Cerebellar nuclear complex (tissue), 1 donor: ENCODE results near the gene OR52I2.

Experiments
- DNase-seq, 2 experiments: peaks; one replicate each; lab custom pipeline; 2025; lab: John Stamatoyannopoulos, UW

OR52I2 gene

DNA sequence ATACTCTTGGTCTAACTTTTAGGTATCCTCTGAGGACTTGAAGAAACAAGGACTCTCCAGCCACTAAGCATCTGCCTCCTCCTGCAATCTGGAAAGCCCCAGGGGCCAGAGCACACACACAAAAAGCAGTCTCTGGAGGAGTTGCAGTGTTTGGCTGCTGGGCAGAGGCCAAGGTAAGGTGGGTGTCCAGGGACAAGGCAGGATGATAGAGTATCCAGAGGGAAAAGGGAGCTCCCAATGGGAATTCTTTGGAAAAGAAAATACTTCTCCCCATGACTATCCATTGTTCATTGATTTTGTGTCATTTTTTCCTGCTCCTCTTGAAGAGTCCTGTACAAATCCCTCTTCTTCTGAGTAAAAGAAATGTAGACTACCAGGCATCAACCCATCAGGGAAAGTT, at the start of gene OR52I2:
OR52I2 (plus strand) TSS at position 301 of the 400 bp plus-strand sequence.
- DNase-seq: no peak

DNA sequence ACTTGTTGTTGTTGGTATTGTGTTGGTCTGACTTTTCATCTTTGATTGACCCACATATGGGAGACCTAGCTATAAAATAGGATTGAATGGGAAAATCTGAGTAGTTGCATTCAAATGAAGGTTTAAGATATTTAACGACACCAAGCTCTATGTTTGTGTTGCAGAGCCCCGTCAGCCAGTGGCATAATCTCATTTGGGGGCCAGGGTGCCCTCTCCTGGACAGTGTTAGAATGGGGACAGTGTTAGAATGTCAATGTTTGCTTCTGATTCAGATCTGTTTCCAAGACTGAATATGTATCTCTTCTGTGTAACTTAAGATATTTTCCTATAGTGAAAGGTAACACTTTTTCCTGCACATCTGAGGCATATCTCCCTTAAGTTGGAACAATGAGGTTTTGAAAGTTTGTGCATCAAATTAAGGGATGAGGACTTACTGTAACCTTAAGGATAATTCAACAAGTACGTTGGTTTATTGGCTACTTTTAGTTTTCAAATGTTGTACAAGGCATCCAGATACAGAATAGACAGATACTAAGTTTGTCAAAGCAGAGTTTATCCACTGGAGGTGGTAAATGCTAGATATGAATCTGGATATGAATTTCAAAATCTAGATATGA, 41.8 kb upstream of the OR52I2 start:
- DNase-seq: no peak

DNA sequence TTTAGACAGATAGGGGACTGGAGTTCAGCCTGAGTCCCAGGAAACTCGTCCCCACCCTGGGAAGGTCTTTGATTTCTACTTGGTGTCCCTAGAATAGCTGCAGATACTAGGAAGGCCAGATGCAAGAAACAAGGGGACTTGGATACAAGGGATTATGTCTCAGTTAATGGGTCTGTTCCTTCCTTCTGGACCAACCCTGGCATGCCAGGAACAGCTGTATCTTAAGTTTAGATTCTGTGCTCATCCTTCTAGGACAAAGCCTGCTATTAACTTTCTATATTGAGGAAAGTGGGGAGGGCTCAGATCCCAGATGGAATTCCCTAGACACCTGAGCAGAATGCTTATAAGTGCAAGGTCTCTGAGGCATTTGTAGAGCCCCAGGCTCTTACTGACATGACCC, 40.5 kb upstream of the OR52I2 start:
- DNase-seq: no peak

DNA sequence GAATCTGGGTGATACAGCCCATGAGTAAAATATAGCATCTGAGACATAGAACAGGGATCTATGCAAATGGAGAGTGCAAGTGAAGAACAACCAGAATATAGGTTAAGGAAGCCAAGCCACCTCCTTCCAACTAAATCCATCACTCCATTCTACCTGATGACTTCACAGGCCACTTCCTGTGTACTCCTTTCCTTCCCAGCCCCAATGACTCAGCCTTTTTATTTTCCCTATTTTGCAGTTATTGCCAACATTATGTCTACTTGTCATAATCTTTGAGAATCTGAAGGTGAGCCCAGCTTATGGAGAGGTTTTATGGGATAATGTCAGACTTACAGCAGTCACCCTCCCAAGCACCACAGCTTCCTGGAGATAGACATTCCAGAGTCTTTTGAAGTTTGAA, 38.0 kb upstream of the OR52I2 start:
- no peak for DNase-seq

DNA sequence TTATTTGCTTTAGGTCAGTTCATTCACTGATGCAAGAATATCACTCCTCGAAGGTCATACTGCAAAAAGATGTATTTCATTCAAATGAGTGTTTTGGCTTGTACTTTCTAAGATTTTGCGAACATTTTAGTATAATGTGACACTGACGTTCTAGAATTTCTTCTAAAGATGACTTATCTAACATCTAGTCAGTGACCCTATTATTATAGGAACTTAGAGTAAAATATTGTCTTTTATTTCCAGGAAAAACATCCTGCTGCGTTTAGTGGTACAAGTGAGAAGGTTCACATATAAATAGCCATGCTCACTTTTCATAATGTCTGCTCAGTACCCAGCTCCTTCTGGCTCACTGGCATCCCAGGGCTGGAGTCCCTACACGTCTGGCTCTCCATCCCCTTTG, 36.7 kb upstream of the OR52I2 start, which contains the start of gene OR52M1:
OR52M1 (plus strand) TSS at position 301 of the 400 bp plus-strand sequence; CDS start at position 301, 0 bp downstream.
- DNase-seq: no peak

DNA sequence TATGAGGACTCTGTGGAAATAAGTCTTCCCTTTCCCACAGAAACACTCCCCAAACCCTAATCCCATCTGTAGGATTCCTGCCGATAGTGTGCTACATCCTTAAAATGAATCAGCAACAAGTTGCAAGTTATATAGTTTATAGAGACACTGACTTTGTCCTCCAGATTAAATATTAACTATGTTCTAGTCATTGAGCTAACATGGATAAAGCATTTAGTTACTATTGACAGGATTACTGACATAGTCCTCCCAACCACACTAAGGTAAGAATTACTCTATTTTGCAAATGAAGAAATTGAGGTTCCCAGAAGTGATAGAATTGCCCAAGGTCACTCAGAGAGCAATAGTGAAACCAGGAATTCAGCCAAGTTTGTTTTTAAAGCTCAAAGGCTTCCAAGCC, 34.7 kb upstream of the OR52I2 start:
- DNase-seq: no peak

DNA sequence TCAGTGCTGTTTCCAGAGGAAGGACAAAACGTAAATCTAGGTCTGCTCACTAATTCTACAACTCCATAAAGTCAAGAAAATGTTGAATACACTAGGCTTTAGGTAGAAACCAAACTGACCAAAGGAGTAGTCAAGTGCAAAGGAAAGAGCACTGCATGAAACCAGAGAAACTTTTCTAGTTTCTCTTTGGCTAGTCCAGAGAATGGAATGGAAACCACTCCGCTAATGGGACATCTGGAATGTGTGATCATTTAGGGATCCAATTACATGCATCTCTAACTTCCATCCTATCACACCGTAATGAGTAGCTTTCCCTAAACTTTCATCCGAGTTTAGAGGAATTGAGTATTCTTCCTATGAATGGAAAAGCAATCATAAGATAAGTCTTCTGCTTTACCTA, 34.1 kb upstream of the OR52I2 start:
- DNase-seq: no peak

DNA sequence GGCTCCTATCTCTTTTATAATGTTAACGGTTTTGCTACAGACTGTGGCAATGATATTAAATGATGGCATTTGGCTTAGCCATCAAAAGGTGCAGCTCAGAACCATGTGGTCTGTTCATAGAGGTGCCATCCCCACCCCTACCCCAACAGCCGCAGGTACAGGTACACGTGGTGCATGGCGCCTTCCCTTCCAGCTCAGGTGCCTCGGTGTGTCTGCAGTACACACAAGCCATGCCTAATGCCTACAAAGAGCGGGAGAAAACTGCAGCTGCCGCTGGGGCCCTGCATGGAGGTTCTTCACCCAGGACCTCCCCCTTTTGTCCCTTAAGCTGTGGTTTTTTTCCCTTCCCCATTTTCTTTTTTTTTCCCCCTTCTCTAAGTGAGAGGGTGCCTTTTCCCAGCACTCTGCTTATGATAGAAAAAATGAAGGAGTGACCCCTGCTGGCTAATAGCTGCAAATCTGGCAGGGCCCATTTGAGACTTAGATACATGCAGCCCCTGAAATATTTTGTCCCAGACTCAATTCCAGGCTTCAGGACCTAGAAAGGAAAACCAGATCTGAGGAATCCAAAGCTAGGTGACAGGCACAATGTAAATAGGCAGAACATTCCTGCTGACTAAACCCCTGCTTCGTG, 30.1 kb upstream of the OR52I2 start:
- DNase-seq: no peak

DNA sequence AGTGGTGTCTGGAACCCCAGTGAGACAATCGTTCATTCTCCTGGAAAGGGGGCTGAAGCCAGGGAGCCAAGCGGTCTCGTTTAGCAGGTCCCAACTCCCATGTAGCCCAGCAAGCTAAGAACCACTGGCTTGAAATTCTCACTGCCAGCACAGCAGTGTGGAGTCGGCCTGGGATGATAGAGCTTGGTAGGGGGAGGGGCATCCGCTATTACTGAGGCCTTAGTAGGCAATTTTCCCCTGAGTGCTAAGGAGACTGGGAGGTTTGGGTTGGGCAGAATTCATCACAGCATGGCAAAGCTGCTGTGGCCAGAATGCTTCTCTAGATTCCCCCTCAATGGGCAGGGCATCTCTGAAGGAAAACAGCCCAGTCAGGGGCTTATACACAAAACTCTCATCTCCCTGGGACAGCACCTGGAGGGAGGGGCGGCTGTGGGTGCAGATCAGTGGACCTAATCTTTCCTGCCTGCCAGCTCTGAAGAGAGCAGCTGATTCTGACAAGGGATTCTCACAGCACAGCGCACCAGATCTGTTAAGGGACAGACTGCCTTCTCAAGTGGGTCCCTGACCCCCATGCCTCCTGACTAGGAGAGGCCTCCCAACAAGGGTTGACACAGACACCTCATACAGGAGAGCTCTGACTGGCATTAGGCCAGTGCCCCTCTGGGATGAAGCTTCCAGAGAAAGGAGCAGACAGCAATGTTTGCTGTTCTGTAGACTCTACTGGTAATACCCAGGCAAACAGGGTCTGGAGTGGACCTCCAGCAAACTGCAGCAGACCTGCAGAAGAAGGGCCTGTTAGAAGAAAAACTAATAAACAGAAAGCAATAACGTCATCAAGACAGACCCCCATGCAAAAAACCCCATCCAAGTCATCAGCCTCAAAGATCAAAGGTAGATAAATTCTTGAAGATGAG, 21.8 kb upstream of the OR52I2 start:
- no peak for DNase-seq

DNA sequence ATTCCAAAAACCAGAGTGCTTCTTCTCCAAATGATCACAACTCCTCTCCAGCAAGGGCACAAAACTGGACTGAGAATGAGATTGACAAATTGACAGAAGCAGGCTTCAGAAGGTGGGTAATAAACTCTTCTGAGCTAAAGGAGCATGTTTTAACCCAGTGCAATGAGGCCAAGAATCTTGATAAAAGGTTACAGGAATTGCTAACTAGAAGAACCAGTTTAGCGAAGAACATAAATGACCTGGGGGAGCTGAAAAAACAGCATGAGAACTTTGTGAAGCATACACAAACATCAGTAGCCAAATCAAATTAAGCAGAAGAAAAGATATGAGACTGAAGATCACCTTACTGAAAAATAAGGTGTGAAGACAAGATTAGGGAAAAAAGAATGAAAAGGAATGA, 21.1 kb upstream of the OR52I2 start:
- no peak for DNase-seq

DNA sequence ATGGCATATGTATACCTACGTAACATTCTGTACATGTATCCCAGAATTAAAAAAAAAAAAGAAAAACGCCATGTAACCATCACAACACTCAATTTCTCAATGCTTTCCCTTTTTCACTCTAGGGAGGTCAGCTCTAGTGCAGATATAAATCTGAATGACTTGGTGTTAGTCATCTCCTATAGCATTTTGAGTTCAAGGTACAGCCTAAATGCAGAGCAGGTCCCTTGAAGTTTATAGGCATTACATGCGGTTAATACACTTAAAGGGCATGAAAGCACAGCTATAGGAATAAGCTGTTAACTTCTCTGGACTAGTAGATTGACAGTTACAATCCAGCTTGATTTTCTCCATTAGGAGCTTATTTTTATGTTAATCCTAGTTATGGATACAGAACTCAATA, 16.2 kb upstream of the OR52I2 start:
- no peak for DNase-seq

DNA sequence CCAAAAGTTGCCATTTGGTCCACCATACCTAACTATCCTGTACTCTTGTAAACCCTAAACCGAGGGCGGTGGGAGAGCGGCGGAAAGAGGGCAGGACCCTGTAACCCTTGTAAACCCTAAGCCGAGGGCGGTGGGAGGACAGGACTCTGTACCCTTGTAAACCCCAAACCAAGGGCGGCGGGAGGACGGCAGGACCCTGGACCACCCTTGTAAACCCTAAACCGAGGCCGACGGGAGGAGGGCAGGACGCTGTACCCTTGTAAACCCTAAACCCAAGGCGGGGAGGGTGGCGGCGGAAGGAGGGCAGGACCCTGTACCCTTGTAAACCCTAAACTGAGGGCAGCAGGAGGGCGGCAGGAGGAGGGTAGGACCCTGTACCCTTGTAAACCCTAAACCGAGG, 12.5 kb upstream of the OR52I2 start:
- no peak for DNase-seq

DNA sequence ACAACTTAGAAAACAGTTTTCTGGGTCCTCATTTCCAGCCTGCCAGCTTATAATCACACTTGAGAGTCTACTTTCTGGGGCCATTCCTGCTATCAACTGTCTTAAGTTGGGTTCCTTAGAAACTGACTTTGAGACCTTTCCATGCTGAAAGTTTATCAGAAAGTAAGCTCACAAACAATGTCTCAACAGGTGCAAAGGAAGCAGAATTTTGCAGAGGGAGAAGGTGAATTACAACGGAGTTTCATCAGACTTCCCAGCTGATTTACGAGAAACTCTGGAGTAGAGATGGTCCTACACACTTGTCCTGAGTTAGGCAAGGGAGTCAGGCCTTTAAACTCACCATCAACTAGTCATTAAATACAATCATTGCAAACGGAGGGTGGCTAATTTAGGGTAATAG, 4.7 kb upstream of the OR52I2 start:
- DNase-seq: no peak

DNA sequence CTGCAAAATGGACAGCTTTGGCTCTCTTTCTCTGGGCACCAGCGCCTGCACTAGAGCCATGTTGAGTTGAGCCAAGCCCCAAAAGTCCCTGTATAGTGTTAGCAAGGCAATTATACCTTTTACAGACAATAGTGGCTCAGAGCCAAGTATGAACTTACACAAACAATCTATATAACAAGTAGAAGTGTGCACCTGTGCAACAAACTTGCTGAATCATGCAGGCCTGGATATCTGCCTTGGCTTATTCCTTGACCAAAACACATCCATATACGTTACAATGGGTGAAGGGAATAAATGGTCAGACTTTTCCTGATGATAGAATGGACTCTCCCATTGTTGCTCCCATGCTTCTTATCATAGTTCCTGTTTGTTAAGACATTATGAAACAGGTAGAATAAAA, 3.8 kb upstream of the OR52I2 start:
- no peak for DNase-seq

DNA sequence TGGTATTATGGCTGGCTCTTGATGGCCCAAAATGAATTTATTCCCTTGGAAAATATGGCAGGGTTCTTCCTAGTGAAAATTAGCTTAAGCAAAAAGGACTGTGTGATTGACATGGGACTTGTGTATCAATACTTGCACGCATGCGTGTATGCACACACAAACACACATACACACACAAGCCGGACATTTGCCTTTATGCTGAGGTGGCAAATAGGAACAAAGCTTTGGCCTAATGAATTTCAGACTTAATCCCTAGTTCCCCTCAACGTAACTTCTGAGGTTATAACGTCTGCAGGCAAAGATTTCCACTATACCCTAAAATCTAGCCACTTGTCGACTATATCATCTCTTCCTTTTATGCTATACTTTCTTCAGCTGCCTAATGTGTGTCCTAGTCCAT, 2.9 kb upstream of the OR52I2 start:
- no peak for DNase-seq

DNA sequence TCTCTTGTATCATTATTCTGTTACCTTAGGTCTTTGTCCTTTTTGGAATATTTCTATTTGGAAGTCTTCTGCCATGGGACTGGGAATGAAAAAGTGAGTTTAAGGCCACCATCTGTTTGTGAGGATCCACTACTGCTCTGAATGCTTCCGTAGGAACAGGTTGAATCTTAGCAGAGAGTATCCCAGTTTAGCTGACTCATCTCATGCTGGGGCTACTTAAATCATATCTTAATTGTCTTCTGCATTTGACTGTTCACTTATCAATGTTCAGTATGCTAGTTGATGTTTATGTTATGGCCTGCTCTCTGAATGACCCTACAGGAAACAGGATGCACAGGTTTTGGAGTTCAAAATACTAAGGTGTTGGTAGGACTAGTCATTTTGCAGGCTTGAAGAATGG, 1.4 kb upstream of the OR52I2 start:
- DNase-seq: no peak

DNA sequence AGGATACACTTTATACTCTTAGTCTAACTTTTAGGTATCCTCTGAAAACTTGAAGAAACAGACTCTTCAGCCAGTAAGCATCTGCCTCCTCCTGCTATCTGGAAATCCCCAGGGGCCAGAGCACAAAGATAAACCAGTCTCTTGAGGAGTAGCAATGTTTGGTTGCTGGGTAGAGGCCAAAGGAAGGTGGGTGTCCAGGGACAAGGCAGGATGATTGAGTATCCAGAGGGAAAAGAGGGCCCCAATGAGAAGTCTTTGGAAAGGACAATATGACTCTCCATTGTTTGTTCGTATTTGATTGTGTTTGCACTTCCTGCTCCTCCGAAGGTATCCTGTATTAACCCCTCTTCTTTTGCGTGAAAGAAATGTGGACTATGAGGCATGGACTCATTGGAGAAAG, 7.5 kb downstream of the OR52I2 start:
- no peak for DNase-seq

DNA sequence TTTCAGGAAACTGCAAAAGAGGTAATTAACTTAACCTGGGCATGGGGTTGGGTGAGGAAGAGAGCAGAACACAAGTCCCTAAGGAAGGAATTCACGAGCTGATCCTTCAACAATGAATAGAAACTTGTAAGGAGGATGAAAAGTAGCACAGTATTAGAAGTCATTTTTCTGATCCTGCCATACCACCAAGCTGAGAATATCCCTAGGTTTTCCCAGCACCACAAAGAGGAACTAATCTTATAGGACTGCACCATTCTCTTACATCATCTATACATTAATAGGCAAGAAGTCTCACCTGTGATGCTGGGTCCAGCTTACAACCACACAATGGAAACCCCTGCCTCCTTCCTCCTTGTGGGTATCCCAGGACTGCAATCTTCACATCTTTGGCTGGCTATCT, 12.2 kb downstream of the OR52I2 start, which contains the start of gene OR52I1:
OR52I1 (plus strand) TSS at position 301 of the 400 bp plus-strand sequence; CDS start at position 301, 0 bp downstream.
- DNase-seq: no peak

DNA sequence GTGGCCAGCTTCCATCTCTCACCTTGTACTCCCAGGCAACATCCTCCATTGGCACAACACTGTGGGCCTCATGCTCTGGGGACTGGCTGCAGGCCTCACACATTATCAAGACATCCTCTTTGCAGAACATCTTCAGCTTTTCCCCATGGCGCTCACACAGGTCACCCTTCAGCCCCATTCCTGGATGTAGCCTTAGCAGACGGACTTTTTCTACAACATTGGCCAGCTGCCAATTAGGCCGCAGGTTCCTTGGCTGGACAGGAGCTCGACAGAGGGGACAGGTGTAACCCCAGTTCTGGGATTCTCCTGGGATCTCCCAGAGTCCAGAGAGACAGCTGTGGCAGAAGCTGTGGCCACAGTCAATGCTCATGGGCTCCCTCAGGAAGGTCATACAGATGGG, 23.5 kb downstream of the OR52I2 start:
- DNase-seq: no peak

DNA sequence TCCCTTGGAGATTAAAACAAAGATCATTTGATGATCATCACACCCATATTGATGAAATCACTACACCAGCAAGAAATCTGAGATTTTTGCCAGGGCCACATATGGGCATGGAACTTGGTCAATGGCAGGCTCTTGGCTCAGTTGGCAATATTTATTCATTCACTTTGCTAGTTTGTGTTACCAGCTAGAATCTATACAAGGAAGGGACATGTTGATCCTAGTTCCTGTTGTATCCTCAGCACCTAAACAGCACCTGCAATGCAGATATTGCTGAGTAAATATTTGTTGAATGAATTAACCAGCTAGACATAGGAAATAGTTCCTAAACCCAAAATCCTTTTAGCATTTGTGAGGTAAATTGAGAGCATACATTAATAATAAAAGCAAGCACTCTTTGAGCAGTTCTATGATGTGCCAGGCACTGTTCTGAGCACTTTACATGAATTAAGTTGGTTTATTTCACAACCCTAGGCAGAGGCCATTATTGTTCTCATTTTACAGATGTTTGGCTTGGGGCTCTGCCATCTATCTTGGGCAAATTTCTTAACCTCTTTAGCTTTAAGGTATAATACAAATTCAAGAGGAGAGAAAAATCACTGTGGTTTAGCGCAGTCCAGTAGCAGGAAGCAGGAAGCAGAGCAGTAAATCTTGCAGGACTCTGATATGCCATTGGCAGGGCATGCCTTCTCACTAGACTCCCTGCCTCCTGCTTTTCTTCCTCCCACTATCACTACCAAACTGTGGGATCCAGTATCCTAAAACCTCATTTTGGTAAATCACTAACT, 24.9 kb downstream of the OR52I2 start:
- DNase-seq: no peak

DNA sequence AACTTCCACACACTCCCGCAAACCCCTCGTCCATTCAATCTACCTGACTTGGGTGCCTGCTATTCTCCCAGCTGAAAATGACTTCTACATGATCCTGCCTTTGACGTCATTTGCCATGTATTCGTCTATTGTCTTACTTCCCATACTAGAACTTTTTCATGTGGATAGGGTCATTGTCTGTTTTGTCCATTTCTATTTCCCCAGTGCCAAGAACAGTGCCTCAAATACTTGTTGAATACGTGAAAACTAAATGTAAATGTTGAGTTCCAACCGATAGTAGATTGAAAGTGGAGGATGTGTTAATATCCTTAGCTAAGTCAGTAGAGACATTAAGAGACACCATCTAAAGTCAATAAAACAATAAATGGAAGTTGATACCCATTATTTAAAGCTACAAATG, 25.6 kb downstream of the OR52I2 start:
- no peak for DNase-seq
